Measurements from ENCODE around the gene FLACC1.
"Not testable (repeated sequence)": the region's sequence is repeated elsewhere in the genome, so short reads cannot be mapped to it uniquely, and the experiment has no call there.

The FLACC1 gene

GRCh38 chr2:201254081-201254730, 102.9 kb downstream of the FLACC1 start:
- DNase-seq (ENCODE audit: low read depth) = no peak

DNA sequence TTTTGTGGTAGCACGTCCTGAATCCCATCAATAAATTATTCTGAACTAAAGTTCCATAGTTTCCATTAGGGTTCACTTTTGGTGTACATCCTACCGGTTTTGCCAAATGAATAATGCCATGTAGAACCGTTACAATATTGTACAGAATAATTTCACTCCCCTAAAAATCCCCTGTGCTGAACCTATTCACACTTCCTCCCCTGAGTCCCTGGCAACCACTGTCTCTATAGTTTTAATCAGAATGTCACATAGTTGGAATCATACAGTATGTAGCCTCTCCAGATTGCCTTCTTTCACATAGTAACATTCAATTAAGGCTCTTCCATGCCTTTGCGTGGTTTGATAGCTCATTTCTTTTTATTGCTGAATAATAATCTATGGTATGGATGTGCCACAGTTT, 106.4 kb downstream of the FLACC1 start:
- no peak for DNase-seq (ENCODE audit: low read depth)

GRCh38 chr2:201249889-201250288, 107.3 kb downstream of the FLACC1 start:
- no peak for DNase-seq (ENCODE audit: low read depth)

DNA sequence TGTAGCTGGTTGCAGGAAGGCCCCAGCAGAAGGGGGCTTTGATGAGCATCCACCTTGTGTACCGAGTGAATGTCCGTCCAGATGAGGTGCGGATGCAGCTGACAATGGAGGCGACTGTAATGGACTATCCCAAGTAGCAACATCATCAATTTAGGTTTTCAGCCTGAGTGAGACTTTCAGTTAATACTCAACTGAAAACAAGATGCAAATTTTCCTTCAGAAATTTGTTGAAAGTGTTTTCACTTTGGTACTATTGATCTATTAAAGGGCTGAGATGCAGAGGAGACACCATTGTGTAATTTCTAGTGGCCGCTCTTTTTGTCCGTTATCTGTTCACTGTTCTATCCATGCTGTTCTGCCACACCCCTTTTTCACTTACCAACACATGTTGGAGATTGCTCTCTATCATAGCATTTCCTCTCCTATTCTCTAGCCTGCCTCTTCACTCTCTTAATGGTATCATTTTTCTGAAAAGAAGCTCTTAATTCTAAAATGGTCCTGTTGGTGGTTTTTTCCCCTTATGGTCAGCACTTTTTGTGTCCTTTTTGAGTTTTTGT, 108.8 kb downstream of the FLACC1 start:
- no peak for DNase-seq (ENCODE audit: low read depth)

GRCh38 chr2:201246280-201246679, 110.9 kb downstream of the FLACC1 start:
- no peak for DNase-seq (ENCODE audit: low read depth)

GRCh38 chr2:201244829-201245228, 112.3 kb downstream of the FLACC1 start:
- DNase-seq (ENCODE audit: low read depth) = no peak

- no peak for DNase-seq (ENCODE audit: low read depth)
These were observed 114.4 kb downstream of the FLACC1 start for GRCh38 chr2:201242571-201243277.

DNA sequence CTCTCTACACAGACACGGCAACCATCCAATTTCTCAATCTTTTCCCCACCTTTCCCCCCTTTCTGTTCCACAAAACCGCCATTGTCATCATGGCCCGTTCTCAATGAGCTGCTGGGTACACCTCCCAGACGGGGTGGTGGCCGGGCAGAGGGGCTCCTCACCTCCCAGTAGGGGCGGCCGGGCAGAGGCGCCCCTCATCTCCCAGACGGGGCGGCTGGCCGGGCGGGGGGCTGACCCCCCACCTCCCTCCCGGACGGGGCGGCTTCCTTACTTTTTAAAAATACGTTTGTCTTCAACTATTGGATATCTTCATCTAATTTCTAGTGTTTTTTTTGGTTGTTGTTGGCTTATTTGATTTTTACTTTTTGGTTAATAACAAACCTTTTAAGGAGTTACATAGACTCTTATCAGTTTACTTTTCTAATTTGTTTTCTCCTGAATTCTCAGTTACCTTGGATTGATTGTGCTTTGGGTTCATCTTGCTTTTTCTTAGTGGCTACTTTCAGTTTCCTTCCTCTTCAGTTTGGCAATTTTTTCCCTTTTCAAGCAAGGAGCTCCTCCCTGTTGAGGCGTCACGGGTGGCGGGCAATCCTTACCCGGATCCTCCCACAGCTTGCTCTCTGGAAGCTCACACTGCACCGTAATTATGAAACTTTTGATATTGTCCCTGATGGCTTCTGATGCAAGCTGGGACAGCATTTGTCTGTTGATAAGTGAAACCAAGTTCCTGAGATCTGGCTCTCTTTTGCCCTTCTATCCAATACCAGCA, 117.8 kb downstream of the FLACC1 start:
- DNase-seq (ENCODE audit: low read depth) = not testable (repeated sequence)

Measured in stimulated activated CD8-positive, alpha-beta memory T cell treated with anti-CD3 and anti-CD28 coated beads, Interleukin-15, amount 100 ng/mL, for 1 hour (primary cell).